Neural progenitor cell (in vitro differentiated cells): ENCODE data around the gene FSTL4. TPM values are rescaled to one million over a fixed set of nuclear protein-coding genes. Genes with fewer than 3 reads are reported as not detected.
A peak's percentile ranks its signal among the peaks of the same experiment; 100 is the strongest.

Experiments
- DNase-seq: peaks from one replicate; pipeline ENCODE4 v3.0.0-alpha.2; 2016; ENCODE audit warnings: low spot score
- H2AFZ ChIP-seq: fragments of 200-600 bp; sonication (generic); replicated peaks from 2 replicates; pipeline ENCODE4 v1.6.1; 2016; ENCODE audit warnings: antibody characterized with exemption
- H3F3A ChIP-seq: fragments of 200-600 bp; sonication (generic); 2 replicates; pipeline ENCODE4 v1.6.1; 2016; ENCODE audit warnings: antibody characterized with exemption, low read depth
- H3K27ac ChIP-seq: fragments of 200-600 bp; sonication (generic); 2 replicates; pipeline ENCODE4 v1.5.1; 2016; ENCODE audit warnings: mild to moderate bottlenecking
- H3K27me3 ChIP-seq: fragments of 200-600 bp; sonication (generic); 2 replicates; pipeline ENCODE4 v1.6.1; 2016; ENCODE audit warnings: mild to moderate bottlenecking, moderate library complexity
- H3K36me3 ChIP-seq: fragments of 200-600 bp; sonication (generic); 2 replicates; pipeline ENCODE4 v1.5.1; 2016
- H3K4me1 ChIP-seq: fragments of 200-600 bp; sonication (generic); 2 replicates; pipeline ENCODE4 v1.6.1; 2016; ENCODE audit warnings: mixed run types
- H3K4me2 ChIP-seq: fragments of 200-600 bp; sonication (generic); 2 replicates; pipeline ENCODE4 v1.6.1; 2016
- H3K4me3 ChIP-seq: fragments of 200-600 bp; sonication (generic); 2 replicates; pipeline ENCODE4 v1.5.1; 2016
- H3K79me2 ChIP-seq: fragments of 200-600 bp; sonication (generic); 2 replicates; pipeline ENCODE4 v1.6.1; 2016; ENCODE audit warnings: low read depth
- H3K9ac ChIP-seq: fragments of 200-600 bp; sonication (generic); 2 replicates; pipeline ENCODE4 v1.6.1; 2016
- H3K9me3 ChIP-seq: fragments of 200-600 bp; sonication (generic); 2 replicates; pipeline ENCODE4 v1.5.1; 2016; ENCODE audit warnings: low read depth
- H4K20me1 ChIP-seq: fragments of 200-600 bp; sonication (generic); 2 replicates; pipeline ENCODE4 v1.6.1; 2016; ENCODE audit warnings: low read depth
- H3K27ac Mint-ChIP-seq: 3 replicates; pipeline ENCODE4 v1.8.0; 2021; ENCODE audit warnings: mixed read lengths
- H3K27me3 Mint-ChIP-seq: 2 replicates; pipeline ENCODE4 v1.8.0; 2022; ENCODE audit warnings: low read depth, mild to moderate bottlenecking, inconsistent platforms, moderate library complexity, mixed read lengths; ENCODE audit not compliant: insufficient read depth
- H3K36me3 Mint-ChIP-seq: 3 replicates; pipeline ENCODE4 v1.8.0; 2021; ENCODE audit warnings: mixed read lengths
- H3K4me1 Mint-ChIP-seq: 3 replicates; pipeline ENCODE4 v1.8.0; 2021; ENCODE audit warnings: mixed read lengths
- H3K4me3 Mint-ChIP-seq: 3 replicates; pipeline ENCODE4 v1.8.0; 2021; ENCODE audit warnings: mild to moderate bottlenecking, moderate library complexity, mixed read lengths
- H3K9me3 Mint-ChIP-seq: 3 replicates; pipeline ENCODE4 v1.8.0; 2020; ENCODE audit warnings: mixed read lengths
- EZH2 ChIP-seq: fragments of 200-600 bp; sonication (generic); IDR thresholded peaks from 2 replicates; pipeline ENCODE4 v1.6.1; 2017; ENCODE audit warnings: antibody characterized with exemption, mild to moderate bottlenecking, moderate library complexity
- EZH2phosphoT487 ChIP-seq: fragments of 200-600 bp; sonication (generic); IDR thresholded peaks from 2 replicates; pipeline ENCODE4 v1.6.1; 2017; ENCODE audit warnings: antibody characterized with exemption
- total RNA-seq: library from RNA; depleted of rRNA; stranded (reverse); fragments of >200 nt; gene quantifications from 2 replicates; pipeline ENCODE4 v1.2.3, GENCODE V29; 2015; ENCODE audit warnings: low replicate concordance
- TF ChIP-seq, protein P1 (sequence below): fragments of 200-600 bp; sonication (generic); IDR thresholded peaks from 2 replicates; pipeline ENCODE4 v1.5.1; 2017; ENCODE audit warnings: antibody characterized with exemption, mild to moderate bottlenecking

The FSTL4 gene
- total RNA-seq, 1 donor from 2014 or later, result 0.95 TPM

DNA sequence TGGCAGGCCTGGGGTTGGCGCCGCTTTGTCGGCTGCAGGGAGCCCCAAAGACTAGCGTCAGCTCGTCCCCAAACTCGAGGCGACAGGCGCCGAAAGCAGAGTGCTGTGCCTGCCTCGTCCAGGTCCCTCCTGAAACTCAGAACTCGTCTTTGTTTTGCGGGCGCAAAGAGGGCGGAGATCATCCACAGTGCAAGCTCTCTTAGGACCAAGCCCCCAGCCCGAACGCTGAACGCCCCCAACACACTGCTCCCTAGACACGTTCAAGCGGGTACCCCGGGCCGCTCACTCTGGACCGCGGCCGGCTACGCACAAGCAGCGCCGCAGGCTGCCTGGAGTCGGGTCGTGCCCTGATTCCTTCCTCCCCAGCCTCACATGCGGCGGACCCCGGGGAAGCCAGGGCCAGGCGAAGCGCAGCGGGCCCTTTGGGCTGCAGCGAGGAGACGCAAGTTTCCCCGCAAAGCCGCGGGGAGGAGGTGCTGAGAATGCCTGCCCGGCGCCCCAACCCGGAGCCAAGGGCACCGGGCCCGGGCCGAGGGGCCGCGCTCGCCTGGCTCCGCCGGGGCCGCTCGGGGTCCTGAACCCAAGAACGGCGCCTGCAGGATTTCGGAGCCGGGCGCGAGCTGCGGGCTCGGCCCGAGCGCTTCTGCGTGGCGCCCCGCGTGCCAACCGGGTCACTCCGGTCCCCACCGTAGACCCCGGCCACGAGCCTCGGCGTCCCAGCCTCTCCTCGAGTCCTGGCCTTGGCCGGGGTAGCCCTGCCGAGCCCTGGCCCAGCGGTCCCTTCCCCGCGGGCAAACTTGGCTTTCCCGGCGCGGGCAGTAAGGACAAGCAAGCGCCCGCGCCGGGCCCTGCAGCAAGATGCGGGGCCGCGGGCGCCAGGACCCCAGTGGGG, 738 bp downstream of the FSTL4 start:
- Histone ChIP-seq H3K27ac (no peak overlapping the region), H3K36me3 (no peaks in the 10 kb centered on the region), H3F3A (peaks cover 8% of the 10 kb centered on the region), H3K27me3 (peaks cover 87% of the 10 kb centered on the region), H4K20me1 (peaks cover 29% of the 10 kb centered on the region), H2AFZ (peak overlapping the region; percentile 70), H3K9me3 (no peaks in the 10 kb centered on the region), H3K79me2 (no peaks in the 10 kb centered on the region), H3K4me1 (peaks cover 14% of the 10 kb centered on the region), H3K4me2 (peak overlapping the region; percentile 95), H3K4me3 (peak overlapping the region; percentile 54), H3K9ac (no peak overlapping the region)
- TF ChIP-seq, protein P1, sequence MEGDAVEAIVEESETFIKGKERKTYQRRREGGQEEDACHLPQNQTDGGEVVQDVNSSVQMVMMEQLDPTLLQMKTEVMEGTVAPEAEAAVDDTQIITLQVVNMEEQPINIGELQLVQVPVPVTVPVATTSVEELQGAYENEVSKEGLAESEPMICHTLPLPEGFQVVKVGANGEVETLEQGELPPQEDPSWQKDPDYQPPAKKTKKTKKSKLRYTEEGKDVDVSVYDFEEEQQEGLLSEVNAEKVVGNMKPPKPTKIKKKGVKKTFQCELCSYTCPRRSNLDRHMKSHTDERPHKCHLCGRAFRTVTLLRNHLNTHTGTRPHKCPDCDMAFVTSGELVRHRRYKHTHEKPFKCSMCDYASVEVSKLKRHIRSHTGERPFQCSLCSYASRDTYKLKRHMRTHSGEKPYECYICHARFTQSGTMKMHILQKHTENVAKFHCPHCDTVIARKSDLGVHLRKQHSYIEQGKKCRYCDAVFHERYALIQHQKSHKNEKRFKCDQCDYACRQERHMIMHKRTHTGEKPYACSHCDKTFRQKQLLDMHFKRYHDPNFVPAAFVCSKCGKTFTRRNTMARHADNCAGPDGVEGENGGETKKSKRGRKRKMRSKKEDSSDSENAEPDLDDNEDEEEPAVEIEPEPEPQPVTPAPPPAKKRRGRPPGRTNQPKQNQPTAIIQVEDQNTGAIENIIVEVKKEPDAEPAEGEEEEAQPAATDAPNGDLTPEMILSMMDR, result no peak
- peak; percentile 97 for TF ChIP-seq EZH2
- TF ChIP-seq EZH2phosphoT487, result peak; percentile 96
- H3K36me3 Mint-ChIP-seq, result no peaks in the 10 kb centered on the region
- H3K27me3 Mint-ChIP-seq, result peaks cover 48% of the 10 kb centered on the region
- H3K4me1 Mint-ChIP-seq, result peaks cover 17% of the 10 kb centered on the region
- no peak overlapping the region for H3K27ac Mint-ChIP-seq
- peak overlapping the region; percentile 83 for H3K4me3 Mint-ChIP-seq
- DNase-seq, result peak; percentile 54
- H3K9me3 Mint-ChIP-seq, result no peaks in the 10 kb centered on the region

DNA sequence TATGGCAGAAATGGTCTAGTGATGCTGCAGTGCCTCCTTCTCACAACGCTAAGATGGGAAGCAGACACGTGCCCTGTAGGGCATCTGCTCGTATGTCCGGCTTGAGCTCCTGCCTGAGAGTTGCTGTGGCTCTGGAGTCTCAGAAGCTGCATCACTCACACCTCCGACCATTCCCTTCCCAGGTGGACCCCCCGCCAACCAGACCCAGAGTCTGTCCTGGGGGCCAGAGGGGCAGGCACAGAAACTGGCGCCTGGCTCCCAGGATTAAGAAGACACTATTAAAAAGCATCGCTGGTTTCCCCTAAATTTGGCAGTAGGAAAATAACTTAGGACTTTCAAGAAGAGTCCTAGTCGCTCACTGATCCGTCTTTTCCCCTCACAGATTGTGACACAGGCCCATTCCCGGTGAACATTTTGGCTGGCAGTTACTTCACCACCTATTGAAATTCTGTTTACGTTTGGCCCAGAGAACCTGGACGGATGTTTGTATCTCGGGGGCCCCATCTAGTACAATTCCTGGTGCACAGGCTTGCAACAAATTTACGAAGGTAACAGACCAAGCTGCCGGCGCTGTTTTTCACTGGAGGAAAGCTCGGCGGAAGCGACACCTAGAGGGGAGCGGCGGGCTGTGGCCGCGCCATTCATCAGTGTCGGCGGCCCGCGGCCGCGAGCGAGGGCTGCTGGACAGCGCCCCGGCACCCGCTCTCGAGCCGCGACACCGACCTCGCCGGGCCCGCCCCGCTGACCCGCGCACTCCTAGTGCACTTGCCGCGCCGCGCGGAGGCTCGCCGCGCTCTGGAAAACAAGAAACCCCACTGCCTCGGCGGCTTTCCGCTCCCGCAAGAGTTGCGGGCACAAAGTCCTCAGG, 1.6 kb downstream of the FSTL4 start:
- Histone ChIP-seq H3K4me2 (peak overlapping the region; percentile 95), H3K79me2 (no peaks in the 10 kb centered on the region), H3K4me1 (peaks cover 14% of the 10 kb centered on the region), H3F3A (peaks cover 8% of the 10 kb centered on the region), H3K4me3 (peak overlapping the region; percentile 54), H4K20me1 (peaks cover 29% of the 10 kb centered on the region), H3K36me3 (no peaks in the 10 kb centered on the region), H3K27me3 (peaks cover 84% of the 10 kb centered on the region), H3K9me3 (no peaks in the 10 kb centered on the region), H3K27ac (no peak overlapping the region), H2AFZ (peak overlapping the region; percentile 70), H3K9ac (no peak overlapping the region)
- no peak for TF ChIP-seq EZH2
- TF ChIP-seq, protein P1, result peak; percentile 68
- Mint-ChIP-seq H3K27me3 (peaks cover 43% of the 10 kb centered on the region), H3K4me1 (peaks cover 17% of the 10 kb centered on the region), H3K9me3 (no peaks in the 10 kb centered on the region), H3K4me3 (peak overlapping the region; percentile 83), H3K27ac (no peak overlapping the region), H3K36me3 (no peaks in the 10 kb centered on the region)
- DNase-seq, result peak; percentile 96

DNA sequence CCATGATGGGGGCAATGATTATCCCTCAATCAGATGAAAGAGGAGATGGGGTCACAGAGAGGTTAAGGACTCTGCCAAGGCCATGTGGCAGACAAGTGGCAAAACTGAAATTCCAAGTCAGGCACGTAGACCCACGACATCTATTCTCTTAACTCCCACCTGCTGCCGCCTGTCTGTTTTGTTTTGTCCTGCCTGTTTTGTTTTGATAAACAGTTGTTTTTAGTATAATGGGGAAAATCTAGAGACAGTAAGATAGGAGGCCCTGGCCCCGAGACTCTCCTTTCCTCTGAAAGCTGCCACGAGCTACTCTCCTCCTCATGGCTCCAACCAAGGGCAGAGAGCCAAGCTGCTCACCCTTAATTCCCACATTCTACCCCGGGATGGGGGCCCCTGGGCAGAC, 4.9 kb downstream of the FSTL4 start:
- H3F3A ChIP-seq, result peaks cover 8% of the 10 kb centered on the region
- H3K27me3 ChIP-seq, result peaks cover 51% of the 10 kb centered on the region
- peaks cover 16% of the 10 kb centered on the region for H3K4me1 ChIP-seq
- H3K9me3 Mint-ChIP-seq, result no peaks in the 10 kb centered on the region
- H3K27me3 Mint-ChIP-seq, result peaks cover 23% of the 10 kb centered on the region
- H3K36me3 ChIP-seq, result no peaks in the 10 kb centered on the region
- DNase-seq, result no peak
- H2AFZ ChIP-seq, result no peak overlapping the region
- no peak overlapping the region for H3K4me3 ChIP-seq
- no peaks in the 10 kb centered on the region for H3K9me3 ChIP-seq
- no peaks in the 10 kb centered on the region for H3K36me3 Mint-ChIP-seq
- peaks cover 15% of the 10 kb centered on the region for H3K4me1 Mint-ChIP-seq
- peaks cover 23% of the 10 kb centered on the region for H4K20me1 ChIP-seq
- no peak overlapping the region for H3K9ac ChIP-seq
- TF ChIP-seq, protein P1, result no peak
- TF ChIP-seq EZH2phosphoT487, result no peak
- no peak for TF ChIP-seq EZH2
- no peak overlapping the region for H3K27ac ChIP-seq
- no peak overlapping the region for H3K4me2 ChIP-seq
- H3K27ac Mint-ChIP-seq, result no peak overlapping the region
- H3K4me3 Mint-ChIP-seq, result no peak overlapping the region
- H3K79me2 ChIP-seq, result no peaks in the 10 kb centered on the region
